ENCODE measurements around the gene HORMAD2. TPM values are rescaled to one million over a fixed set of nuclear protein-coding genes. Genes with fewer than 3 reads are reported as not detected.

The HORMAD2 gene
- total RNA-seq, 4 donors from 2014 or later = not detected

DNA sequence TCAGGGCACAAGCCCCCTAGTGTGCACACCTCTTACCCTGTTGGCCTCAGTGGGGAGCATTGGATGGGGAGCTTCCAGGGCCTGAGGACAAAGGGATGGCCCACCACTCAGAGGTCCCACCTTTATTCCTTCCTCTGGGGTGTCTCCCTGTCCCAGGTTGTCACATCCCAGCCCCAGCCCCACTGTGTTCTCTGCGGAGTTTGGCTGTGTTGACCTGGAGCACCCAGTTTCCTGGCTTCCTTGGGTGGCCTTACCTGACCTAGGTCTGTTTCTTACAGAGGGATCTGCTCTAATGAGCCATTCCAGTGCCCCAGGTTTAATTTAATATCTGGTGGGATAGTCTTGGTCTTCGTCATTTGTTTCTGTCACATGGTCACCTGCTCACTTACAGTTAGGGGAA, 38.8 kb upstream of the HORMAD2 start:
- H3K4me1 ChIP-seq = peaks cover 0 to 5% (median 0%) of the 10 kb centered on the region in 4 donors
- no peak for DNase-seq (ENCODE audit: extremely low spot score)
- no peak overlapping the region for H3K27ac ChIP-seq (replicated peaks in 1 of 4)
- peaks cover 0 to 6% (median 0%) of the 10 kb centered on the region in 4 donors for H3K27me3 ChIP-seq
- TF ChIP-seq EP300 (IDR thresholded peaks at IDR 0.05) = no peak
- no peak for TF ChIP-seq POLR2AphosphoS5 (IDR thresholded peaks at IDR 0.05)
- TF ChIP-seq POLR2A (IDR thresholded peaks at IDR 0.05; ENCODE audit: low read depth) = no peak
- TF ChIP-seq, protein P1, sequence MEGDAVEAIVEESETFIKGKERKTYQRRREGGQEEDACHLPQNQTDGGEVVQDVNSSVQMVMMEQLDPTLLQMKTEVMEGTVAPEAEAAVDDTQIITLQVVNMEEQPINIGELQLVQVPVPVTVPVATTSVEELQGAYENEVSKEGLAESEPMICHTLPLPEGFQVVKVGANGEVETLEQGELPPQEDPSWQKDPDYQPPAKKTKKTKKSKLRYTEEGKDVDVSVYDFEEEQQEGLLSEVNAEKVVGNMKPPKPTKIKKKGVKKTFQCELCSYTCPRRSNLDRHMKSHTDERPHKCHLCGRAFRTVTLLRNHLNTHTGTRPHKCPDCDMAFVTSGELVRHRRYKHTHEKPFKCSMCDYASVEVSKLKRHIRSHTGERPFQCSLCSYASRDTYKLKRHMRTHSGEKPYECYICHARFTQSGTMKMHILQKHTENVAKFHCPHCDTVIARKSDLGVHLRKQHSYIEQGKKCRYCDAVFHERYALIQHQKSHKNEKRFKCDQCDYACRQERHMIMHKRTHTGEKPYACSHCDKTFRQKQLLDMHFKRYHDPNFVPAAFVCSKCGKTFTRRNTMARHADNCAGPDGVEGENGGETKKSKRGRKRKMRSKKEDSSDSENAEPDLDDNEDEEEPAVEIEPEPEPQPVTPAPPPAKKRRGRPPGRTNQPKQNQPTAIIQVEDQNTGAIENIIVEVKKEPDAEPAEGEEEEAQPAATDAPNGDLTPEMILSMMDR (IDR thresholded peaks at IDR 0.05) = no peak
- H3K9me3 ChIP-seq = no peaks in the 10 kb centered on the region
- no peaks in the 10 kb centered on the region for H3K36me3 ChIP-seq
- H3K4me3 ChIP-seq = no peak overlapping the region
- 64% methylated on average over 2 of the region's 2 CpGs for WGBS
- intact Hi-C loops (cut with DNase I) = no loop called here

DNA sequence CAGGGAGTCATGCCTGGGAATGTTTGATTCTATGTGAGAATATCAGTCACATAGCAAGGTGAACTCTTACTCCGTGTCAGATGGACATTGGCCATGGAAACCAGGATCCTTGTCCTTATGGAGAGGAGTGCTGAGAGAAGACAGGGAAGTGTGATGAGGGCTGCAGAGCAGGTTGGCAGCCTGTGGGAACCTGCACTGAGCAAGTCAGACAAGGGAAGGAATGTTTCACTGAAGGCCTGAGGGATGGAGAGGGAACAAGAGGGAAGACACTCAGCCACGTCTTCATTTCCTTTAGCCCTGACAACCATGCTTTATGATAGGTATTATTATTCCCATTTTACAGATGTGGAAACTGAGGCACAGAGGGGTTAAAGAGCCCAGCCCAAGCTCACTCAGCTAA, 38.4 kb upstream of the HORMAD2 start:
- 84% methylated on average over 2 of the region's 2 CpGs for WGBS
- TF ChIP-seq, protein P1 (IDR thresholded peaks at IDR 0.05) = no peak
- TF ChIP-seq EP300 (IDR thresholded peaks at IDR 0.05) = no peak
- no peak for TF ChIP-seq POLR2AphosphoS5 (IDR thresholded peaks at IDR 0.05)
- intact Hi-C loops (cut with DNase I) = no loop called here

GRCh38 chr22:30043161-30043560, 37.1 kb upstream of the HORMAD2 start:
- Histone ChIP-seq H3K36me3 (no peaks in the 10 kb centered on the region), H3K9me3 (no peaks in the 10 kb centered on the region), H3K27ac (replicated peaks in 1 of 4) (no peak overlapping the region), H3K4me1 (peaks cover 0 to 5% (median 0%) of the 10 kb centered on the region in 4 donors), H3K4me3 (no peak overlapping the region), H3K27me3 (peaks cover 0 to 6% (median 0%) of the 10 kb centered on the region in 4 donors)
- DNase-seq (ENCODE audit: extremely low spot score) = no peak
- intact Hi-C loops (cut with DNase I) = no loop called here
- TF ChIP-seq, protein P1 (IDR thresholded peaks at IDR 0.05) = no peak
- TF ChIP-seq POLR2A (IDR thresholded peaks at IDR 0.05; ENCODE audit: low read depth) (no peak), POLR2AphosphoS5 (IDR thresholded peaks at IDR 0.05) (no peak), EP300 (IDR thresholded peaks at IDR 0.05) (no peak)
- WGBS = 53% methylated on average over 4 of the region's 4 CpGs

More for the DNA sequence above, 38.4 kb upstream of the HORMAD2 start:
- Histone ChIP-seq H3K4me1 (peaks cover 0 to 5% (median 0%) of the 10 kb centered on the region in 4 donors), H3K27me3 (peaks cover 0 to 6% (median 0%) of the 10 kb centered on the region in 4 donors), H3K27ac (replicated peaks in 1 of 4) (no peak overlapping the region), H3K9me3 (no peaks in the 10 kb centered on the region), H3K4me3 (no peak overlapping the region), H3K36me3 (no peaks in the 10 kb centered on the region)
- DNase-seq (ENCODE audit: extremely low spot score) = no peak

GRCh38 chr22:30044369-30044768, 35.9 kb upstream of the HORMAD2 start:
- Histone ChIP-seq H3K9me3 (no peaks in the 10 kb centered on the region), H3K36me3 (no peaks in the 10 kb centered on the region), H3K27ac (replicated peaks in 1 of 4) (no peak overlapping the region), H3K4me3 (no peak overlapping the region), H3K4me1 (no peaks in the 10 kb centered on the region), H3K27me3 (peaks cover 0 to 6% (median 0%) of the 10 kb centered on the region in 4 donors)
- TF ChIP-seq POLR2A (IDR thresholded peaks at IDR 0.05; ENCODE audit: low read depth) (no peak), EP300 (IDR thresholded peaks at IDR 0.05) (no peak), POLR2AphosphoS5 (IDR thresholded peaks at IDR 0.05) (no peak)
- TF ChIP-seq, protein P1 (IDR thresholded peaks at IDR 0.05) = no peak
- no peak for DNase-seq (ENCODE audit: extremely low spot score)
- intact Hi-C loops (cut with DNase I) = no loop called here
- 64% methylated on average over 3 of the region's 3 CpGs for WGBS

GRCh38 chr22:30044881-30045493, 35.3 kb upstream of the HORMAD2 start:
- Histone ChIP-seq H3K27me3 (peaks cover 0 to 6% (median 0%) of the 10 kb centered on the region in 4 donors), H3K9me3 (no peaks in the 10 kb centered on the region), H3K27ac (replicated peaks in 1 of 4) (no peak overlapping the region), H3K36me3 (no peaks in the 10 kb centered on the region), H3K4me1 (no peaks in the 10 kb centered on the region), H3K4me3 (no peak overlapping the region)
- WGBS = 86% methylated on average over 4 of the region's 4 CpGs
- intact Hi-C loops (cut with DNase I) = no loop called here
- TF ChIP-seq, protein P1 (IDR thresholded peaks at IDR 0.05) = no peak
- TF ChIP-seq POLR2AphosphoS5 (IDR thresholded peaks at IDR 0.05) = no peak
- no peak for TF ChIP-seq EP300 (IDR thresholded peaks at IDR 0.05)
- no peak for TF ChIP-seq POLR2A (IDR thresholded peaks at IDR 0.05; ENCODE audit: low read depth)
- DNase-seq (ENCODE audit: extremely low spot score) = peak; percentile 57
